NCI-H526 (cell line): Measurements from ENCODE around the gene KDF1.
"Not testable (repeated sequence)": the region's sequence is repeated elsewhere in the genome, so short reads cannot be mapped to it uniquely, and the experiment has no call there.

Experiments
- DNase-seq, 2 experiments: peaks; one replicate each; lab custom pipeline; 2025; lab: John Stamatoyannopoulos, UW

Gene KDF1

DNA sequence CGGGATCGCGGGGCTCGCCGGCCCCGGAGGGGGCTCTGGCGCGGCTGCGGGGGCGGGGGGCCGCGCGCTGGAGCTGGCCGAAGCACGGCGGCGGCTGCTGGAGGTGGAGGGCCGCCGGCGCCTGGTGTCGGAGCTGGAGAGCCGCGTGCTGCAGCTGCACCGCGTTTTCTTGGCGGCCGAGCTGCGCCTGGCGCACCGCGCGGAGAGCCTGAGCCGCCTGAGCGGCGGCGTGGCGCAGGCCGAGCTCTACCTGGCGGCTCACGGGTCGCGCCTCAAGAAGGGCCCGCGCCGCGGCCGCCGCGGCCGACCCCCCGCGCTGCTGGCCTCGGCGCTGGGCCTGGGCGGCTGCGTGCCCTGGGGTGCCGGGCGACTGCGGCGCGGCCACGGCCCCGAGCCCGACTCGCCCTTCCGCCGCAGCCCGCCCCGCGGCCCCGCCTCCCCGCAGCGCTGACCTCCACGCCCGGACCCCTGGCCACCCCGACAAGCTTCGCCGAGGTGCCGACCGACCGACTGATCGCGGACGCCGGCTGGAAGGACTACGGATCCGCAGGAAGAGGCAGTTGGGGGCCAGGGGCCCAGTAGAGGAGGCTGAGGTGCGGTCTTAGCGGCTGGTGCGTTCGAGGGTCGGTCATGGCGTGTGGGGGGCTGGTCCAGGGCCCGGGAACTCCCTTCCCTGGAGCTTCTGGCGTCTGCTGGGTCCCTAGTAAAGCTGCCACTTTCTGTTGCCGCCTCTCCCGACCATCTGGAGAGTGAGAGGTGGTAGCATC is 33.9 kb upstream of the KDF1 start:
- peak in 1 of 2 experiments; percentile 61 for DNase-seq

DNA sequence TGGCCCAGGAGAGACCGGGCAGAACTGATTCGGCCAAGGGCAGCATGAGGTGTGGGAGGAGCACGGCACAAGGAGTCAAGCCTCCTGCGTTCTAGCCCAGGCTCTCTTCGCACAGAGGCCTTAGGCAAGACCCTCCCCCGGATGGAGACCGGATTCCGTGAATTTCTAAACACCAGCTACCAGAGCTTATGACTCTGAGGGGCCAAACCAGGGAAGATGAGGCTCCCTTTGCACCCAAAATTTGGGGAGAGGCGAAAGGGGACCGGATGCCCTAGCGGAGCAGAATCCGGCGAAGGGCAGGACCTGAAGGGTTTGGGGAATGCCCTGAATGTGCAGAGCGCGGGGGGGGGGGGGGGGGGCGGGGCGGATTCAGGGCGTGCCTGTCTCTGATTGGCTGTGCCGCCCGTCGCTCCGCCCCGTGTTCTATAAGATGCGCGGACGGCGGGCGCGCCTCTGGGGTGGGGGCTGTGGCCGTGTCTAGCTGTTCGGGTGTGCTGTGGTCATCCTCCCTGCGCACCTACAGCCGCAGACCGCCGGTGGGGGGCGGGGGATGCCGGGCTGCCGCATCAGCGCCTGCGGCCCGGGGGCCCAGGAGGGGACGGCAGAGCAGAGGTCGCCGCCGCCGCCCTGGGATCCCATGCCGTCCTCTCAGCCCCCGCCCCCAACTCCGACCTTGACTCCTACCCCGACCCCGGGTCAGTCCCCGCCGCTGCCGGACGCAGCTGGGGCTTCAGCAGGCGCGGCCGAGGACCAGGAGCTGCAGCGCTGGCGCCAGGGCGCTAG is 33.2 kb upstream of the KDF1 start, which contains the start of gene TRNP1:
TRNP1 (plus strand) TSS at position 456 of the 783 bp plus-strand sequence; CDS start at position 551, 95 bp downstream.
- peak; percentile 58 to 78 for DNase-seq

DNA sequence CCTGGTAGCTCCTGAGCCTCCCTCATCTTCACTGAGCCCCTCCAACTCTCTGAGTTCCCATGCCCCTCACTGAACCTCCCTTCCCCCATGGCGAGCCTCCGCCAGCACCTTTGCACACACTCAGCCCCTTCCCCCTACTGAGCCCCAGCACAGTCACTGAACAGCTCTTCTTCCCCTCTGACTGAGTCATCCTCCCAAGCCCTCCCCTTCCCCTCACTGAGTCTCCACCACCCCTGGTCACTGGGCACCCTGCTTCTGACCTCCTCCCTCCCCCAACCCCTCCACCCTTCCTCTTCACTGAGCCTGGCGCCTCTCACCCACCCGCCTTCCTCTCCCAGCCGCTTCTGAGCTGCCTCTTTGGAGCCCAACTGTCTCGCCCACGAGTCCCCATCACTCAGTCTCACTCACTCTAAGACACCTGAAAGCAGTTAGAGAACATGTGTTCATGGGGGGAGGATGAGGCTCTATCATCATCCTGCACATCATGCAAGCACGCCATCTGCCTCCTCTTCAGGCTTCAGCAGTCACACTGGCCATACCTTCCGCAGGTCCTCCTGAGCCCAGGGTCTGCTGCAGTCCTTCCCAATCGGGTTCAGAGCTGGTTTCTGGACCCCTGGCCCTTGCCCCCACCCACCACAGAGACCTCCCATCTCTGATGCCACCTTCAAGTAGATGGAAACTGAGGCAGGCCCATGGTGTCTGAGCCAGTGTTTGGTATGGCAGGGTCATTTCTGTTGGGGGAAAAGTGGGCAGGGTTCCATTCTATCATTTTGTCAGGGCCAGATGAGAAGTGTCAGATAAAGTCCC is 31.2 kb upstream of the KDF1 start:
- DNase-seq: peak; percentile 15 to 27

DNA sequence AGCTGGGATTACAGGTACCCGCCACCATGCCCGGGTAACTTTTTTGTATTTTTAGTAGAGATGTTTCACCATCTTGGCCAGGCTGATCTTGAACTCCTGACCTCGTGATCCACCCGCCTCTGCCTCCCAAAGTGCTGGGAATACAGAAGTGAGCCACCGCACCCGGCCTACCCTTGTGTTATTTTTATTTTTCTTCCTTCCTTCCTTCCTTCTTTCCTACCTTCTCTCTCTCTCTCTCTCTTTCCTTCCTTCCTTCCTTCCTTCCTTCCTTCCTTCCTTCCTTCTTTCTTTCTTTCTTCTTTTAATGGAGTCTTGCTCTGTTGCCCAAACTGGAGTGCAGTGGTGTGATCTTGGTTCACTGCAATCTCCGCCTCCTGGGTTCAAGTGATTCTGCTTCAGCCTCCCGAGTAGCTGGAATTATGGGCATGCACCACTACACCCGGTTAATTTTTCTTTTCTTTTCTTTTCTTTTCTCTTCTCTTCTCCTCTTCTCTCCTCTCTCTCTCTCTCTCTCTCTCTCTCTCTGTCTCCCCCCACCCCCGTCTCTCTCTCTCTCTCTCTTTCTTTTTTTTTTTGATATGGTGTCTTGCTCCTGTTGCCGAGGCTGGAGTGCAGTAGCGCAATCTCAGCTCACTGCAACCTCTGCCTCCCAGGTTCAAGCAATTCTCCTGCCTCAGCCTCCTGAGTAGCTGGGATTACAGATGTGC is 29.3 kb upstream of the KDF1 start:
- not testable (repeated sequence) for DNase-seq

DNA sequence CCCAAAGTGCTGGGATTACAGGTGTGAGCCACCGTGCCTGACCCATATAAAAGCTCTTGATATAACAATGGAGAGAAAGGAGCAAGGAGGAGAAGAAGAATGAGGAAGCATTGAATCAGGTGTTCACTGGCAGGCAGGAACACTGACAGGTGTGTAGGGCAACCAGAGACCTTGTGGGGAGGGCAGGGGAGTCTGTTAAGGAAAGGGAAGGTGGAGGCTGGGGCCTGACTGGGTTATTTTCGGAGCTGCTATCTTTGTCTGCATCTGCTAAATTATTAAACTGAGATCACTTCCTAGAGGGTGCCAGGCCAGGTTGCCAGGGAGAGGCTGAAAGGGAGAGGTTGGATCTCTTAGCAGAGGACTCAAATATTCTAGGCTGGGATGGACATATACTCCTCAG is 26.4 kb upstream of the KDF1 start:
- no peak for DNase-seq

DNA sequence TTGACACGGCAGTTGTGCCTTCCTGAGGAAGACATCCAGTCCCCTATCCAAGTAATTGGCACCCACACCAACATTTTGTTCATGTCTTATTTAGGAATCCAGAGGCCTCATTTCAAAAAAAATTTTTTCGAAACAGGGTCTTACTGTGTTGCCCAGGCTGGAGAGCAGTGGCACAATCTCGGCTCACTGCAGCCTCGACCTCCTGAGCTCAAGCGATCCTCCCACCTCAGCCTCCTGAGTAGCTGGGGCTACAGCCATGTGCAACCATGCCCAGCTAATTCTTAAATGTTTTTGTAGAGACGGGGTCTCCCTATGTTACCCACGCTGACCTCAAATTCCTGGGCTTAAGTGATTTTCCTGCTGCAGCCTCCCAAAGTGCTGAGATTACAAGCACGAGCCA is 24.0 kb upstream of the KDF1 start:
- DNase-seq: no peak

DNA sequence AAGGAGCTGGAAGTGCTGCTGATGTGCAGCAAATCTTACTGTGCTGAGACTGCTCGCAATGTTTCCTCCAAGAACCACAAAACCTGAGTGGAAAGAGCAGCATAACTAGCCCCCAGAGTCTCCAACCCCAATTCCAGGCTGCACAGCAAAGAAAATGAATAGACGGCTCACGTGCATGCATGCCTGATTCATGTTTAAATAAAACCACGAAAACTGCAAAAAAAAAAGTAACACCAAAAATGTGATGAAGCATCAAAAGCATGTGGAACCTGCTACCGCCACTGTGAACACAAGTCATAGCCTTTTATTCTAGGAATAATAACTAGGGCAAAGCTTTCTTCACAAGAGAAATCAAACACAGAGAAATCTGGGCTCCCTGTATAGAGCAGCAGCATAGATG is 23.6 kb upstream of the KDF1 start:
- DNase-seq: no peak

DNA sequence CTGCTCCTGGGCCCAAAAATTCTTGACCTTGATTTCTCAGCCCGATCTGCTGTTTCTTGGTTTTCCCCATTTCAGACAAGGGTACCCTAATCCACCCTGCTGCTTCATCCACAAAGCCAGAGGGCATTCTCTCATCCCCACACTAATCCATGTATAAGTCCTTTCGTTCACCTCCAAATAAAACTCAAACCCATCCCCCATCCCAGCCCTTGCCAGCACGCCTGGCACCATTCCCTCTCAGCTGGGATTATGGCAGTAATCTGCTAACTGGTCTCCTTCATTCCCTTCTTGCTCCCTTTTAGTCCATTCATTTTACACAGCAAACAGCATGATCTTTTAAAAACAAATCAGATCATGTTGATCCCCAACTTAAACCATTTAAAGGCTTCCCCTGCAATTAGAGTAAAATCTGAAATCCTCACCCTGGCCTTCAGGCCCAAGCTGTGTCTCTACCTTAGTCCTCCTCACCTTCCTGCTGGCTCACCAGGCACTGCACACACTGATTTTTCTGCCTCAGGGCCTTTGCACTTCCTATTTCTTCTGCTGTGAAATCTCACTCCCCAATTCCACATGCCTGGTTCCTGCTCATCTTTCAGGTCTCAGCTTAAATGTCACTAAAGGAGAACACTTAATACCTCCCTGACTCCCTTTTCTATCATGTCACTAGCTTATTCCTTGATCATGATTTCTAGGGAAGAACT is 21.0 kb upstream of the KDF1 start:
- no peak for DNase-seq

DNA sequence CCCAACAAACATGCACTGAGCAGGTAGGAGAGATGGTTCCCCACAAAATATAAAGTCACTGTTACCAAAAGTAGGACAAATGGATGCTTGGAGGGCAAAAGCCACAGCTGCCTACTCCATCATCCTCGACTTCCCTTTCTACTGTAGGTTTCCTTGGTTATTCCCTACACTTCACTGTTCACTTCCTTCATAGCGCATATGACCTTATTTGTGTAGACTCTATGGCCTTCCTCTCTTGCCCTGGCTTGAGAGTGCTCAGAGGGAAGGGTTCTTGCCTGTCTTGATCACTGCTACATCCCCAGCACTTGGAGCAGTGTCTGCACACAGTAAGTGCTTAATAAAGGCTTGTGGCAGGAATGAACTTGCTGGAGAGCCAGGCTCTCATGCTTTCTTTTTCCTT is 18.6 kb upstream of the KDF1 start:
- DNase-seq: no peak

DNA sequence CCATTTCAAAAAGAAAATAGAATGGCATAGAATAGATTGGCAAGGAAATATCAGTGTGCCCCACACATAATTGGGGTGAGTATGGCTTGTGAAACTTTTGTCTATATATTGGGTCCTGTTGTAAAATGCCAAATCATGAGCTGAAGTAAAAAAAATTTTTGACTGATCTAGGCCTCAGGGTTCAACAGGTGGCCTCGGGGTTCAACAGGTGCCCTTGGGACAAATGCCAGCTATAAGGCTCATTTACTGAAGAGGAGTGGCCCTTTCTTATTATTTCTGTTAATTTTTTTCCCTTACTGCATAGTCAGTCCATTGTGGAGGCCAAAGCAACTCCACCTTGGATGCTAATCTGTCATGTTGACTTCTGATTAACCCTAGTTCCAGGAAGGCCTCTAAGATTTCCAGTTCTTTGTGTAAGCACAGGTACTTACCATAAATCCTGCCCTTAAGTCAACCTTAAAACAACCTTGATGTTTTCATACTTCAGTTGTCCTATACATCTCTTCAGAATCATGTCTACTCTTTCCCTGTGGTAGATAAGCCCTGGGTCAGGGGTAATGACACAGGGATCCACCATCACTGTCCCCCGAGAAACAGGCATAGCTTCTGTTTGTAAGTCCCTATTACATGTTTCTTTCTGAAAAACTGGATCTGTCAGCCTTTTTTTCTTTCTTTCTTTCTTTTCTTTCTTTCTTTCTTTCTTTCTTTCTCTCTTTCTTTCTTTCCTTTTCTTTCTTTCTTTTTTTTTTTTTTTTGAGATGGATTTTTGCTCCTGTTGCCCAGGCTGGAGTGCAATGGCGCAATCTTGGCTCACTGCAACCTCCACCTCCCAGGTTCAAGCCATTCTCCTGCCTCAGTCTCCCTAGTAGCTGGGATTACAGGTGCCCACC is 16.6 kb upstream of the KDF1 start:
- DNase-seq: no peak

DNA sequence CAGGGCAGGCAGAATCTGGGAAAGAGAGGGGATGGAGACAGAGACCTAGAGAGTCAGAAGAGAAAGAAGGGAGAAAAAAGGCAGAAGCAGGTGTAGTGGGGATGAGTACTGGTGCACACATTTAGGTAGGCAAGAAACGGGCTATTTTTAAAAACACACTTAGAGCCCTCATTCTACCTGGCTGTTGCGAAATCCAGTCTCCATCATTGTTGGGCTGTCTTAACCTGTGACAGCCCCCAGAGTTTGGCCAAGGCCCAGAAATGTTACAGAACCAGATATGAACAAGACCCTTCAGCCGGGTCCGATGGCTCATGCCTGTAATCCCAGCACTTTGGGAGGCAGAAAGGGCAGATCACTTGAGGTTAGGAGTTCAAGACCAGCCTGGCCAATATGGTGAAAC is 12.6 kb upstream of the KDF1 start:
- no peak for DNase-seq

DNA sequence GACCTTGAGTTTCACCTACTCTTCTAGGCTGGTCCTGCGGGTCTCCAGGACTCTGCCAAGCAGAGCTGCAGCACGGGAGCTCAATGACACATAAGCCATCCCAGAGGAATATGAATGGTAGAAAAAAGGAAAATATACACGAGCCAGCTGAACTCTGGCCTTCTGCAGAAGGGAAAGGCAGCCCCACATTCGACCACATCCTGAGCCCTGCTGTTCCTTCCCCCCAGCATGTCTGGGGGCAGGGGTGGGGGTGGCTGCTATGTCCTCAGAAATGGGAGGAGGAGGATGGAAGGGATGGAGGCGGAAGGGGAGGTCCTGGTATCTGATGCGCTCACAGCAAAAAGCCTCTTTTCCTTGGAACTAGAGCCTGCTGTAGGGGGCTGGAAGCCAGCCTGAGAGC is 12.1 kb upstream of the KDF1 start:
- DNase-seq: no peak

DNA sequence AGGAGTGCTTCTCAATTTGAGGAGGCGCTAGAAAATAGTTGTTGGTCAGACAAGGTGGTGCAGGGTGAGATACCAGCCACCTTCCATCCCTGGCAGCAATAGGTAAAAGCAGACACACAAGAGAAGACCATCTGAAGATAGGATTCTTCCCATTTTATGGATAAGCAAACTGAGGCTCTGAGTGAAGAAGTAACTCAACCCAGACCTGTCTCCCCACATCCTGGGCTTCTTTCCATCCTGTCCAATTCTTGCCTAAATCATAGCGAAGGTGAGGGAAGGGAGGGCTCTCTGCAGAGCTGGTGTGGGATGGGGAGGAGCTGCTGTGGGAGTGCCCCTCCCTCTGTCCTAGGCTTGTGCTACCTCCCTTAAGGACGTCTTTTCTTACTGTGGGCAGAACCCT is 11.3 kb upstream of the KDF1 start:
- no peak for DNase-seq

DNA sequence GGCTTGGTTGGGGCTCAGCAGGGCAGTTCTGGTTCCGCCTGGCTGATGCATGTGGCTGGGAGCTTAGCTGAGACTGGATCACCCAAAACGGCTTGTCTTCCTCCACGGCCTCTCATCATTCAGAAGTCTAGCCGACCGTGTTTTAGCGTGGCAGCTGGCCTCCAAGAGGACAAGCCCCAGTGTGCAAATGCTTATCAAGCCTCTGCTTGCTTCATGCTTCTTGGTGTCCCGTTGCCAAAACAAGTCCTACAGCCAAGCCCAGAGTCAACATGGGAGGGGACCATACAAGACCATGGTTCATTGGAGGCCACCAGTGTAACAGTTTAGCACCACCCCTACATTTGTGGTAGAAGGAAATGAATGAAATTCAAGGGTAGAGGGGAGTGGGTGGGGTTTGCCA is 10.5 kb upstream of the KDF1 start:
- no peak for DNase-seq

DNA sequence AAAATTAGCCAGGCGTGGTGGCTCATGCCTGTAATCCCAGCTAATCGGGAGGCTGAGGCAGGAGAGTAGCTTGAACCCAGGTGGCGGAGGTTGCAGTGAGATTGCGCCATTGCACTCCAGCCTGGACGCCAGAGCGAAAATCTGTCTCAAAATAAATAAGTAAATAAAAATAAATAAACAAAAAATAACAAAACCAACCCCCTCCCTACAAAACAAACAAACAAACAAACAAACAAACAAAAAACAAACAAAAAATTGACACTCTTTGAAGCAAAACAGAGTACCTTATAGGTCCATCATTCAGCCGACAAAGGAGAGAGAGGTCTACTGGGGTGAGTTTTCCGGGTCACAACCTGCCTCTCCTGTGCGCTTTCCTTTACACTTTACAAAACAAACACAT is 5.4 kb upstream of the KDF1 start:
- no peak for DNase-seq

DNA sequence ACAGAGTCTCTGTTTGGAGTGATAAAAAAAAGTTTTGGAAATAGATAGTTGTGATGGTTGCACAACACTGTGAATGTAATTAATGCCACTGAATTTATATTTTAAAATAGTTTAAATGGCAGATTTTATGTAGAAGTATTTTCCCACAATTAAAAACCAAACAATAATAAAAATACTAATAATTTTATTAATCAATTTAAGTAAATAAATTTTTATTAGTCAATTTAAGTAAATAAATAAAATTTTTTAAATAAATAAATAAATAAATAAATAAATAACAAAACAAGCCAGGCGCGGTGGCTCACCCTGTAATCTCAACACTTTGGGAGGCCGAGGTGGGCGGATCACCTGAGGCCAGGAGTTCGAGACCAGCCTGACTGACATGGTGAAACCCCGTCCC is 4.9 kb upstream of the KDF1 start:
- DNase-seq: no peak

DNA sequence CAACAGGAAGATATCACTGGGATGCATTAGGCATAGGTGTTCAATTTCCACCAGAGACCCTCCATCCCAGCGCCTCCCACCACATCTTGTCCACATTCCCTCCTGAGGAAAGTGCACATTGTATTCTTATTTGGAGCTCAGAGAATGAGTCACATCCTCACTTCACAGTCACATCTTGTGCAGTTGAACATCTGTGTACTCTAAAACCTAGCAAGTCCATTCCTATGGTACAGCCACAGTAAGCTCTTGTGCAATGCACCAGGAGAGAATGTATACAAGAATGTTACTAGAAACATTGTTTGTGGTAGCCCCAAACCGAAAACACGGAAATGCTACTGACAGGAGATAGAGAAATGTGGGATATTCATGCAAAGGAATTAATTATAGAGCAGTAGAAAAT is 1.6 kb upstream of the KDF1 start:
- DNase-seq: no peak

DNA sequence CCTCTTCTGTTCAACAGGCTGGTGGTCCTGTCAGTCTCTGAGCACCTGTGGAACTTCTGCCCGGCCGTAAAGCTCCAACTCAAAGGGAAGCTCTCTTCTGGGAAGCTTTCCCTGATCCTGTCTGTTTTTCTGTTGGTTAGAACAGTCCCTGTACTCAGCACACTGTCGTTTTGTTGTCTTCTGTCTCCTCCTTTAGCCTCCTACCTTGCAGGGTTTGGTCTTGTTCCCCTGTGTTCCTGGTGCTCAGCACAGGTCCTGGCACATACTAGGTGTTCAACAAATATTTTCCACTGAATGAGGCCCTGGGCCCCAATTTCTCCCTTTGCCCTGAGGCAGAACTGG is 328 bp upstream of the KDF1 start:
- DNase-seq: no peak

DNA sequence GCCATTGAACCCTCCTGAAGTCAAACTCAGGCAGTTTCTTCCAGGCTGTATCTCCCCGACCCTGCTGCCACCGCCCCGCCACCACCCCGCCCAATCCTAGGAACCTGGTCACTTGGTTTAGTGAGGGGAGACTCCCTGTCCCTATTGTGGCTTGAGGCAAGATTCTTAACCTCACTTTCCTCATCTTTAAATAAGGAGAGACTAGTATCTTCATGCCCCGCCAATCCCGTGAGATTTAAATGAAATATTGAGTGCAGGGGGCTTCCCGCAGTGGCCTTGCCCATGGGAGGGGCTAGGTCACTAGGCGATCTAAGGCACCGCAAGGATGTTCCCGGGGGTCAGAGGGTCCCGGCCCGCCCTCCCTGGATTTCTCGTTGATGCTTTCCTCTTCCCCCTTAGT is 998 bp downstream of the KDF1 start:
- DNase-seq: no peak

DNA sequence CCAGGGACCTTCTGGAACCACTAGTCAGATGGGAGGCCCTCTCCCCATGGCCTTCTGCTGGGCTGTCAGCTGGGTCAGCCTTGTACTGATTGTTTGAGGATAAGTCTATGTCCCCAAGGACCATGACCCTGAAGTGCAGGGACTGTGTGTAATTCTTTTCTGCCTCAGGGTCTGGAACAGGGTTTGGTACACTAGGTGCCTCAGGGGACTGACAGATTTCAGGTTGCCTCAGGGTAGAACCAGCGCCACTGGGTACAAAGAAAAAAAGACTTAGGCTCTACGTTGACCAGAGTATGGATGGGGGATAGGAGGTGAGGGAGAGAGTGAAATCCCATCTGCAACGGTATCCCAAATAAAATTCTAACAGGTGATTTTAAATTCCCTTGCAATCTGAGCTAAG is 3.0 kb downstream of the KDF1 start:
- no peak for DNase-seq

DNA sequence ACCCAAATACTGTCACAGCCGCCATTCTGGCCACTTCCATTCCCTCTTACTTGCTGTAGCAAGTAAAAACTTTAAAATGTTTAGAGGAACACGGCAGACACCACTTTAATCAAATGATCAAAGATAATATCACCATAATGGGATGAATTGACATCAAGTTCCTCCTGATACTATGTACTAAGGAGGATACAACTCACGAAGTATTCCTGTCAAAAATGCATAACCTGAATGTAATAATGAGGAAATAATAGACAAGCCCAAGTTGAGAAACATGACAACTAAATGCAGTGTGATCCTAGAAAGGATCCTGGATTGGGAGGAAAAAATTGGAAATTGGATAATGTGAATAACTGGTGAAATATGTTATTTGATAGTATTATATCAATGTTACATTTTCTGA is 3.9 kb downstream of the KDF1 start:
- no peak for DNase-seq
